CD14-positive monocyte (primary cell): ENCODE data around the gene SLC38A1. TPM values are rescaled to one million over a fixed set of nuclear protein-coding genes. Genes with fewer than 3 reads are reported as not detected.

Experiments
- DNase-seq, 3 donors: peaks; one replicate each; pipeline ENCODE4 v3.0.0-alpha.2; 2011 to 2022
- H2AFZ ChIP-seq: 2 replicates; pipeline ENCODE4 v1.6.0; 2012; ENCODE audit warnings: mild to moderate bottlenecking, low read depth, low read length, inconsistent platforms; ENCODE audit not compliant: insufficient read depth, poor library complexity, severe bottlenecking
- H3K27ac ChIP-seq, 2 donors: 1 replicate in 1 of 2; 2 replicates in 1 of 2; pipeline ENCODE4 v1.5.1; 2012 to 2013; ENCODE audit warnings: low read length in 2 of 2, control low read depth in 1 of 2, inconsistent platforms in 1 of 2, low read depth in 1 of 2, mild to moderate bottlenecking in 1 of 2
- H3K27me3 ChIP-seq, 2 donors: one replicate each; pipeline versions ENCODE4 v1.6.0 to v1.6.1; 2011 to 2013; ENCODE audit warnings: low read length in 2 of 2; ENCODE audit not compliant: control insufficient read depth in 2 of 2, insufficient read depth in 2 of 2
- H3K36me3 ChIP-seq, 2 donors: replicated peaks in 1 of 2; 1 replicate in 1 of 2; 2 replicates in 1 of 2; pipeline versions ENCODE4 v1.5.1 to v1.6.1; 2012 to 2013; ENCODE audit warnings: low read length in 2 of 2, control low read depth in 1 of 2, inconsistent platforms in 1 of 2, mild to moderate bottlenecking in 1 of 2; ENCODE audit not compliant: insufficient read depth in 2 of 2, control insufficient read depth in 1 of 2
- H3K4me1 ChIP-seq, 2 donors: 1 replicate in 1 of 2; 2 replicates in 1 of 2; pipeline versions ENCODE4 v1.5.1 to v1.6.1; 2012 to 2013; ENCODE audit warnings: low read length in 2 of 2, control low read depth in 1 of 2, inconsistent platforms in 1 of 2, mild to moderate bottlenecking in 1 of 2, moderate library complexity in 1 of 2; ENCODE audit not compliant: insufficient read depth in 2 of 2, control insufficient read depth in 1 of 2
- H3K4me2 ChIP-seq: replicated peaks from 2 replicates; pipeline ENCODE3; 2012; ENCODE audit warnings: low read length, moderate library complexity, mild to moderate bottlenecking; ENCODE audit not compliant: poor library complexity, severe bottlenecking; ENCODE audit errors: extremely low read depth
- H3K4me3 ChIP-seq, 3 experiments: fragments of 200-600 bp in 1 of 3; sonication (generic) in 1 of 3; replicated peaks in 1 of 3; 1 replicate in 2 of 3; 2 replicates in 1 of 3; pipeline ENCODE4 v1.5.1; 2011 to 2013; ENCODE audit warnings: low read length in 3 of 3, mild to moderate bottlenecking in 3 of 3, control low read depth in 2 of 3, low read depth in 2 of 3, inconsistent platforms in 1 of 3, moderate library complexity in 1 of 3
- H3K79me2 ChIP-seq: 2 replicates; pipeline ENCODE4 v1.6.0; 2012; ENCODE audit warnings: mild to moderate bottlenecking, control low read depth, inconsistent platforms, low read length, moderate library complexity; ENCODE audit not compliant: insufficient read depth
- H3K9ac ChIP-seq: 2 replicates; pipeline ENCODE4 v1.6.0; 2017; ENCODE audit warnings: low read length, mild to moderate bottlenecking; ENCODE audit not compliant: insufficient read depth, poor library complexity, severe bottlenecking
- H3K9me3 ChIP-seq, 2 donors: replicated peaks in 1 of 2; 1 replicate in 1 of 2; 2 replicates in 1 of 2; pipeline versions ENCODE4 v1.5.1 to v1.6.1; 2012 to 2013; ENCODE audit warnings: low read length in 2 of 2, control low read depth in 1 of 2; ENCODE audit not compliant: control insufficient read depth in 1 of 2, insufficient read depth in 1 of 2
- H4K20me1 ChIP-seq: 2 replicates; pipeline ENCODE4 v1.6.0; 2012; ENCODE audit warnings: mild to moderate bottlenecking, low read length, control low read depth, moderate library complexity; ENCODE audit not compliant: insufficient read depth
- H3K27ac Mint-ChIP-seq, 7 donors: one replicate each; pipeline ENCODE4 v1.8.0; 2020; ENCODE audit warnings: mild to moderate bottlenecking in 7 of 7, mixed read lengths in 7 of 7, moderate library complexity in 6 of 7, inconsistent platforms in 2 of 7
- H3K27me3 Mint-ChIP-seq, 3 donors: one replicate each; pipeline ENCODE4 v1.8.0; 2021 to 2022; ENCODE audit warnings: low read depth in 3 of 3, mild to moderate bottlenecking in 3 of 3, mixed read lengths in 3 of 3, moderate library complexity in 3 of 3, inconsistent platforms in 1 of 3
- H3K36me3 Mint-ChIP-seq, 2 donors: one replicate each; pipeline ENCODE4 v1.8.0; 2020; ENCODE audit warnings: mixed read lengths in 2 of 2, inconsistent platforms in 1 of 2, mild to moderate bottlenecking in 1 of 2
- H3K4me1 Mint-ChIP-seq: one replicate; pipeline ENCODE4 v1.8.0; 2020; ENCODE audit warnings: mild to moderate bottlenecking, mixed read lengths
- H3K4me3 Mint-ChIP-seq, 2 donors: one replicate each; pipeline ENCODE4 v1.8.0; 2020; ENCODE audit warnings: mild to moderate bottlenecking in 2 of 2, mixed read lengths in 2 of 2, moderate library complexity in 1 of 2
- H3K9me3 Mint-ChIP-seq, 7 donors: one replicate each; pipeline ENCODE4 v1.8.0; 2020 to 2022; ENCODE audit warnings: mixed read lengths in 7 of 7, mild to moderate bottlenecking in 6 of 7, moderate library complexity in 6 of 7, inconsistent platforms in 2 of 7
- WGBS: methylation state at CpG from one replicate; pipeline ENCODE4 v1.1.5; 2013; ENCODE audit warnings: missing lambda C conversion rate; ENCODE audit not compliant: insufficient coverage; 5-methylcytosine and 5-hydroxymethylcytosine counted together
- intact Hi-C, 2 donors: fragments of 100-400 bp; cut with micrococcal nuclease; formaldehyde crosslinking; loops; one replicate each; pipeline versions ENCODE4 v1.15.0 to v1.15.1; 2023
- polyA plus RNA-seq, 3 donors: library from polyadenylated mRNA; depleted of rRNA in 1 of 3; unstranded in 2 of 3; stranded (reverse) in 1 of 3; fragments of 300-500 nt in 2 of 3; fragments of >200 nt in 1 of 3; fragmentation: Illumina TruSeq in 2 of 3; gene quantifications; 1 replicate in 2 of 3; 2 replicates in 1 of 3; pipeline ENCODE4 v1.2.3, GENCODE V29; 2012 to 2021
- TF ChIP-seq, protein P1 (sequence below): fragments of 200-600 bp; IDR thresholded peaks from one replicate; pipeline ENCODE4 v1.8.0; 2022; ENCODE audit warnings: antibody characterized with exemption, mild to moderate bottlenecking

SLC38A1 gene
- polyA plus RNA-seq, 3 donors: 0.92 to 1.9 (median 1.6) TPM

- WGBS: 81% methylated on average over 1 of the region's 2 CpGs
- H3K36me3 Mint-ChIP-seq: no peaks in the 10 kb centered on the region
These were observed 29.4 kb upstream of the SLC38A1 start for GRCh38 chr12:46298261-46298660.

DNA sequence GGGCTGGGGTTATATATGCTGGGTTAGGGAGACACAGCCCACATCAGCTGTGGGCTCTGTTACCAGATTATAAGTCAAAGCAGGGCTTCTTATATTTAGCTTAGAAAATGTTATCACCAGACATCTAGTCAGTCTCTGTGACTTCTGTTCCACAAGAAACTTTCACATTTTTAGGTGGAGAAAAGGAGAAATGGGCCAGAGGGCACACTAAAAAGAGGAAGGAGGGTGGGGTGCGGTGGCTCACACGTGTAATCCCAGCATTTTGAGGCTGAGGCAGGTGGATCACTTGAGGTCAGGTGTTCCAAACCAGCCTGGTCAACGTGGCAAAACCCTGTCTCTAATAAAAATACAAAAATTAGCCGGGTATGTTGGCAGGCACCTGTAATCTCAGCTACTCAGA lies 28.0 kb upstream of the SLC38A1 start:
- Mint-ChIP-seq H3K4me1 (peaks cover 11% of the 10 kb centered on the region), H3K27me3 (peaks cover 0 to 2% (median 1%) of the 10 kb centered on the region in 3 donors), H3K36me3 (no peaks in the 10 kb centered on the region), H3K27ac (no peak overlapping the region), H3K9me3 (peaks cover 0 to 15% (median 5%) of the 10 kb centered on the region in 7 donors), H3K4me3 (no peak overlapping the region)
- Histone ChIP-seq H3K4me1 (no peaks in the 10 kb centered on the region), H3K27me3 (no peaks in the 10 kb centered on the region), H3K4me2 (no peak overlapping the region), H2AFZ (no peak overlapping the region), H4K20me1 (no peaks in the 10 kb centered on the region), H3K9ac (no peak overlapping the region), H3K27ac (no peak overlapping the region), H3K36me3 (no peaks in the 10 kb centered on the region), H3K9me3 (no peaks in the 10 kb centered on the region), H3K79me2 (no peaks in the 10 kb centered on the region), H3K4me3 (no peak overlapping the region)
- 8% methylated on average over 2 of the region's 4 CpGs for WGBS
- TF ChIP-seq, protein P1, sequence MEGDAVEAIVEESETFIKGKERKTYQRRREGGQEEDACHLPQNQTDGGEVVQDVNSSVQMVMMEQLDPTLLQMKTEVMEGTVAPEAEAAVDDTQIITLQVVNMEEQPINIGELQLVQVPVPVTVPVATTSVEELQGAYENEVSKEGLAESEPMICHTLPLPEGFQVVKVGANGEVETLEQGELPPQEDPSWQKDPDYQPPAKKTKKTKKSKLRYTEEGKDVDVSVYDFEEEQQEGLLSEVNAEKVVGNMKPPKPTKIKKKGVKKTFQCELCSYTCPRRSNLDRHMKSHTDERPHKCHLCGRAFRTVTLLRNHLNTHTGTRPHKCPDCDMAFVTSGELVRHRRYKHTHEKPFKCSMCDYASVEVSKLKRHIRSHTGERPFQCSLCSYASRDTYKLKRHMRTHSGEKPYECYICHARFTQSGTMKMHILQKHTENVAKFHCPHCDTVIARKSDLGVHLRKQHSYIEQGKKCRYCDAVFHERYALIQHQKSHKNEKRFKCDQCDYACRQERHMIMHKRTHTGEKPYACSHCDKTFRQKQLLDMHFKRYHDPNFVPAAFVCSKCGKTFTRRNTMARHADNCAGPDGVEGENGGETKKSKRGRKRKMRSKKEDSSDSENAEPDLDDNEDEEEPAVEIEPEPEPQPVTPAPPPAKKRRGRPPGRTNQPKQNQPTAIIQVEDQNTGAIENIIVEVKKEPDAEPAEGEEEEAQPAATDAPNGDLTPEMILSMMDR: no peak
- intact Hi-C loops: no loop called here
- peak in 1 of 3 donors; percentile 6 for DNase-seq

More at GRCh38 chr12:46298261-46298660, 29.4 kb upstream of the SLC38A1 start:
- TF ChIP-seq, protein P1: no peak
- Histone ChIP-seq H3K4me2 (no peak overlapping the region), H3K27me3 (no peaks in the 10 kb centered on the region), H3K79me2 (no peaks in the 10 kb centered on the region), H3K4me1 (no peaks in the 10 kb centered on the region), H2AFZ (no peak overlapping the region), H3K9ac (no peak overlapping the region), H3K9me3 (no peaks in the 10 kb centered on the region), H3K4me3 (no peak overlapping the region), H3K27ac (no peak overlapping the region), H4K20me1 (no peaks in the 10 kb centered on the region), H3K36me3 (no peaks in the 10 kb centered on the region)
- Mint-ChIP-seq H3K4me3 (no peak overlapping the region), H3K4me1 (peaks cover 11% of the 10 kb centered on the region), H3K27me3 (peaks cover 0 to 2% (median 1%) of the 10 kb centered on the region in 3 donors), H3K9me3 (peaks cover 0 to 5% (median 0%) of the 10 kb centered on the region in 7 donors), H3K27ac (no peak overlapping the region)
- no peak for DNase-seq
- intact Hi-C loops: no loop called here
